NCI-H82 treated with DMSO at 0.1 percent for 48 hours (cell line): ENCODE results near the gene STRADA.
"Not testable (repeated sequence)": the region's sequence is repeated elsewhere in the genome, so short reads cannot be mapped to it uniquely, and the experiment has no call there.

Experiments used
- DNase-seq: peaks from one replicate; lab custom pipeline; 2025; ENCODE audit not compliant: unreplicated experiment; lab: John Stamatoyannopoulos, UW

The STRADA gene

DNA sequence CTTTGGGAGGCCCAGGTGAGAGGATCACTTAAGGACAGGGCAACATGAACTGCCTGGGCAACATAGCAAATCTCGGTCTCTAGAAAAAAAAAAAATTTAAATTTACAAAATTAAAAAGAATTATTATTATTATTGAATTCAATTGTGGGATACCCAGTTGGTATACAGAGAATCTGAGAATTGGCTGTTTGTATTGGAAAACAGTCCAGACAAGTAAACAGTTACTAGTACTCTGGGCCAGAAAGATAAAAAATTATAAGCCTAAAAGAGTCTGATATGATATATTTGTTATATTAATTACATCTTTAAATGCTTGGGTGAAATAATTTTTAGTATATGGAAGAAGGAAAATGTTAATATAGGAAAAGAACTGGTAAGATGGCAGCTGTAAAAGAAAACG, 16.8 kb upstream of the STRADA start:
- DNase-seq, result no peak

GRCh38 chr17:63754046-63754445, 12.4 kb upstream of the STRADA start:
- no peak for DNase-seq

DNA sequence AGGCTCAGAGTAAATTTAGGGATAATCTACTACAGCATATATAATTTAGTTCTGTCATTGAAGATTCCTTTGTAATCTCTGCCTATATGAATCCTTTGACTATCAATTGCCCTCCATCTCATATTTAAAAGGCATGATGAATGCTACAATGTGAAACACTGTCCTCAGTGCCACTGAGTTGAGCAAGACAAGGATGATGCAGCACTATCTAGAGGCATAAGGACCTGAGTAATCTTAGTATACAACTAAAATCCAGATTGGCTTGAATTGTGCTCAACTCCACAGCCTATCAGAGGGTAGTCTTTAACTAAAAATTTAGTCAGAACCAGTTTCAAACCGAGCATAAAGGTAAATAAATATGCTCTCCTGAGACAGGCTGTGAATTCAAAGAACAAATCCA, 11.6 kb upstream of the STRADA start:
- DNase-seq, result no peak

- no peak for DNase-seq
Observed at GRCh38 chr17:63752707-63753106, 11.1 kb upstream of the STRADA start.

GRCh38 chr17:63751806-63752205, 10.2 kb upstream of the STRADA start:
- DNase-seq, result no peak

DNA sequence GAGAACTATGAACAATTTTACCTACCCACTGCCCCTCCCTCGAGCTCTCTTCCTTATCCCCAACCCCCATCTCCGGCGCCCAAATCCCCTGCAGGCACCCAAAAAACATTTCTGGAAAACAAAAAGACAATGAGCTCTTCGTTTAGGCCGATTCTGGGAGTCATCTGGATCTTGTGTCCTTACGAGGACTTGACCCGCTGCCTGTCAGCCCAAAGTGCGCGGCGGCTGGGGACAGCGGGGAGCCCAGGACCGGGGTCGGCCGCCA, 524 bp downstream of the STRADA start:
- no peak for DNase-seq

DNA sequence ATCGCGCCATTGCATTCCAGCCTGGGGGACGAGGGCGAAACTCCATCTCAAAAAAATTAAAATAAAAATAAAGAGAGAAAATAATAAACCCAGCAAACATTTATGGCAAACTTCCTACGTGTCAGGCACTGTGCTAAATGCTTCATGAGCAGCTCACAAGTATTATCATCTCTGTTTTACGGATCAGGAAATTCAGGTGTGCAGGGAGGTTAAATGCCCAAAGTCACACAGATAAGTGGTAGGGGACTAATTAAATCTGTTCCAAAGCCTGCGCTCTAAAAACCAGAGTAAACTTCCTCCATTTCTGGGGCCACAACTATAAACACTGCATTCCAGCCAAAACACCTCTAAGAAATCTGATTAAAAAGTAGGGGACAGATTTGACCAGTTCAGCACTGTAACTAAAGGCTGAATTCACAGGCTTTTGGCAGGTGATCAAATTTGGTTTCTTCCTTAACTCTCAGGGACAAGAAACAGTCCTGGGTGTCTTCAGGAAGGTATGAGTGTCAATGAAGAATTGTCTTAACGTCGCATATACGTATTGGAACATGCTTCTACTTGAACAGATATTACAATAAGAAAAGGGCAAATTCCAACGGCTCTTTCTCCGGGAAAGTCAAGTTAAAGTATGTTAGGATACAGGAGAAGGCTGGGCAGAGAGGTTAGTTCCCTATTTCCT, 996 bp downstream of the STRADA start:
- no peak for DNase-seq

DNA sequence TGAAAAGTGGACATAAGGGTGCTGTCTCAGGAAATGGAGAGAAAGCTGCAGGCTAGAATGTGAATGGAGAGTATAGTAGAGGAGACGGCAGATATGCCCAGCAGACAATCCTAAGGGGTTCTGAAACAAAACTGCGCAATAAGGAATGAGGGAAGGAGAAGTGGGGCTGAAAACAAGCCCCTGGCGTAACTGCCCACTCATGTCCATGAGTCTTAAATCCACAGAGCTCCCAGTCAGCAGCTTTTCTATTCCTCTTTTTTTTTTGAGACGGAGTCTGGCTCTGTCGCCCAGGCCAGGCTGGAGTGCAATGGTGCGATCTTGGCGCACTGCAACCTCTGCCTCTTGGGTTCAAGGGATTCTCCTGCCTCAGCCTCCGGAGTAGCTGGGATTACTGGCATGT, 5.9 kb downstream of the STRADA start:
- DNase-seq, result no peak

- DNase-seq, result no peak
Observed at GRCh38 chr17:63722403-63722802, 19.2 kb downstream of the STRADA start.

GRCh38 chr17:63720194-63720593, 21.4 kb downstream of the STRADA start:
- DNase-seq, result not testable (repeated sequence)

DNA sequence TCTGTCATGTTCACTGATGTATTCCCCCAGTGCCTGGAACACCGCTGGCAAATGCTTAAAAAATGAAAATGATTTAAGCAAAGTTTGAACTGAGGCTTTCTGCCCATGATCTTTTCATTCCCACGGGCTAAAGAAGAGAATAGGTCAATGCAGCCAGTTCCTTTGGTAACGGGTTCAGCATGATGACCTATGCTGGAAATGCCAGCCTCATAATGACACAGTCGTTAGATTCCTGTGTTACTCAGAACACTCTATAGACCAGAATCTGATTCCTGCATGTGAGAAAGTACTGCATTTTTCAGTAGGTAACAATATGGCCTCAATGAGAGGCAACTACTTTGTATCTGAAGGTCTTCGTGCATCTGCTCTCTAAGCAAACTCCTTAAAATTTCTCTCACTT, 22.6 kb downstream of the STRADA start:
- DNase-seq, result no peak

- no peak for DNase-seq
Observed at GRCh38 chr17:63716426-63716825, 25.2 kb downstream of the STRADA start.

- no peak for DNase-seq
Observed at GRCh38 chr17:63714550-63715277, 26.9 kb downstream of the STRADA start.

DNA sequence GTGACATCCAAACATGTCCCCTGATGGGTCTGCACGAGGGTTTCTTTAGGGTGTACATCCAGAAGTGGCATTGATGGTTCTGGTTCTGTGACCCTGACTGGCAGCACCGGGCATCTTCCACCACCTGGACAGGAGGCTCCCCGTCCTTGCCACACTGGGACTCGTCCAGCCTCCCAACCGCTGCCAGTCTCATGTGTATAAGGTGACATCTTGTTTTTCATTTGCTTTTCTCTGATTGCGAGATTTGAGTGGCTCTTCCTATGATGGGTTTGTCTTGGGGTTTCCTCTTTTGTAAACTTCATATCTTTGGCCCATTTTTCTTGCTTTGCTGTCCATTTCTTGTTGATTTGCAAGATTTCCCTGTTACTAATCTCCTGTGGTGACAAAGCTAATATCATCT, 32.5 kb downstream of the STRADA start:
- no peak for DNase-seq

- DNase-seq, result no peak
Observed at GRCh38 chr17:63707151-63707550, 34.4 kb downstream of the STRADA start.

DNA sequence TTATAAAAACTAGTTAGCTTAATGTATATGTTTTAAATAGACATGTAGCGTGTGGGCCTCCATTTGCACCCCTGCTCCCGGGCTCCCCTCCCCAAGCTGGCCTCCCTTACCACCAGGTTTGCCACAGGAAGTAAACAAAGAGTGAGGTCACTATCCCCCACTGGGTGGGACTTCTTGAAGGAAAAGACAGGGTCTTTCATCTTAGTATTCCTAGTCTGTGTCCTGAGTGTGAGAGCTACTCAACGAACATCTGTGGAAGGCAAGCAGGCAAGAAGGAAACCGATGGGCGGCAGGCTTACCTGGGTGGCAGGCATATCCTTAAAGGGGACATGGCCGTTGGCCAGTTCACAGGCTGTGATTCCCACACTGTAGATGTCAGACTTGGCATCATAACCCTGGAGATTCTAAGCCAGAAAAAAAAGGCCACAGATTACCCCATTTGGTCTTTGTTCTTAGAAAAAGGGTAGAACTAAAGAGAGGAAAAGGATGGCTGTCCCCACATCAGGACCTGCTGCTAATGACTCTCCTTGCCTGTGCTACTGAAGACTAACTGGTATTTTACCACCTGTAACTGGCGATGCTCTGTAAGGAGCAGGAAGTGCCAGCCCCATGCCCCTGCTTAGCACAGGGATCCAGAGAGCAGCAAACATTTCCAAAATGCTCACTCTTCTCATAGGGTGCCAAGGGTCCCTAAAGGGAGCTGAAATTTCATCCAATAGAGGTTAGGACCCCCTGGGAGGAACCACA, 35.1 kb downstream of the STRADA start:
- no peak for DNase-seq

DNA sequence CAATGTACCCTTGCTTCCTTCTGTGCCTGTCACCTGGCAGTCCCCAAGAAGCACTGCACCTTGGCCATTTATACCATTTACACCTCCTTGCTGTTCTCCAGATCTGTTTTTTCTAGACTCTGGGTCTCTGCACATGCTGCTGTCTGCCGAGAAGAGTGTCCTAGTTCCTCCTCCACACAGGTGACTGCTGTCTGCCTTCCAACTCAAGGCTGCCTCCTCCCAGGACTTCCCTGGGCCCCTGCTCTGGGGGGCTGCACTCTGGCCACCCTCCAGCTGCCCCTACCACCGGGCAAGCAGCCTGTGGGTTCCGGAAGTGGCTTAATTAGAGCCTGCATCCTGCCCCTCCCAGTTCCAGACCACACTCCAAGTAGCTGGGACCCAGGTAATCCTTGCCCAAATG, 35.9 kb downstream of the STRADA start:
- no peak for DNase-seq

DNA sequence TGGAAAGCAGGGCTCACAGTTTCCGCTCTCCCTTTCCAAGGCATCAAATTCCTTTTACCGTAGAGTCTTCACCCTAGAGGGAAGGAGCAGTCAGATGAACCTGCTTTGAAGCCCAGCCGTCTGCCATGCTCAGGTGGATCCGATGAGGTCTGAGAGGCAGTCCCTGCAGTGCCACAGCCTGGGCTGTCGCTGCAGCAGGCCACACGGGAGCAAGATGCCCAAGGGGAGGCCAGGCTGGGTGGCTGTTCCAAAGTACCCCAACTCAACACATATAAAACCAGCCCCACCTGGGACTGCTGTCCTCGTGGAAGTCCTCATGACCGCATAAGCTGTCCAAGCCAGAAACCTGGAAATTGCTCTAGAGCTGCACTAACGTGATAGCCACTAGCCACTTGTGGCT, 36.8 kb downstream of the STRADA start:
- no peak for DNase-seq

- no peak for DNase-seq
Observed at GRCh38 chr17:63704259-63704576, 37.4 kb downstream of the STRADA start.

DNA sequence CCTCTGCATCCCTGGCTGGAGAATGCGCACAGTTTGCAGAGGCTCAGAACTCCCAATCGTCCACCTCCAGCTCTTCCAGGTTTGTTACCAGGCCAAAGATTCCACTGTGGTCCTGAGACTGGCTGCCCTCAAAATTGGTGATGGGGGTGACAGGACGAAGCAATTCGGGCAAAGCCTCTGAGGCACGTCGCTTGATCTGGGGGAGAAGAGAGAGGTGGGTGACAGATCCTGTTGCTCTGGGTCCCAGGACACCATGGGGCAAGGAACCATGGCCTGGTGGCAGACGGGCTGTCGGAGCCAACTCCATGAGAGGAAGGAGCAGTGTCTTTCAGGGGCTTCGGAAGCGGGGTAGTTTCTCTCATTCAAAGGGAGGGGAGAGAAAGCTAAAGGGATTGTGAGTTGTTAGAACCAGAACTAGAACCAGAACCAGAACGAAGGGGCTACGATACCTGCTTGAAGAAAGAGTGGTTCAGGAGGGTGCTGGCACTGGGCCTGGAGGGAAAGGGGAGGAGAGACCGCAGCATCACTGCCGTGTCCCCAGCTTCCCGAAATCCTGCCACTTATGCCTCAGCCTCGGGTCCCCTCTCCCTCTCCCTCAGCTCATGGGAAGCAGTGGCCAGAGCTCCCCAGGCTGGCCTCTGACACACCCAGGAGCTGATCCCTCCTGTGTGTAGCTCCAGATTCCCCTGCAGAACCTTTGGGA, 37.9 kb downstream of the STRADA start:
- DNase-seq, result no peak

DNA sequence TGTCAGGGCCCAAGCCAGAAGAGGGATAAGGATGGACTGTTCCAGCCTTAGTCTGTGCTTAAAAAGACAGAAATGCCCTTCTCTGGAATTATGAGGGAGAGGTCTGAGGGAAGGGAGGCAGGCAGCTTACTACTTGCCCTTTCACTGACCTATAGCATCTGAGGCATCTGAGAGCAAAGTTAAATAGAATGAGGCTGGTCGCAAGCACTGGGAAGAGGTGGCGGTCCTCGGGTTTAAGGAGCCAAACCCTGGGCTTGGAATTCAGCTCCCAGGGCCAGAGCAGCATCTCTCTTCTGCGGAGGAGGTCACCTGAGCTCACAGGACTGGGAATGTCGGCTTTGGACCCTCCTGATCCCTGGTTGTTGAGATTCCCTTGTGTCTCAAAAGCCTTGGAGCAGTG, 38.6 kb downstream of the STRADA start:
- no peak for DNase-seq

DNA sequence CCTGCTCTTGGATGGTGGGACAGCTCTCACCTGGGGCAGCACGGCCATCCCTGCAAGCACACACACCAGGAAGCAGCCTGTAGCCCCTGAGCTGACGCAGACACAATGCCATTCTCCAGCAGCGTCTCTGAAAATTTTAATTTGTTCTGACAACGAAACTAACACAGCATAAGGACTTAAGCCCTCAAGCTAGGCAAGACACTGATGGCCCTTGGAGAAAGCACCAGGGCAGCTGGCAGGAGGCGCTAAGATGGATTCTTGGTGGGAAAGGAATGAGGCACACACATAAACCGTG, 38.9 kb downstream of the STRADA start:
- DNase-seq, result no peak
